OCI-LY1 (cell line): ENCODE measurements around the gene BRIP1.

ENCODE experiments used
- H2AFZ ChIP-seq: fragments of 200-600 bp; sonication (generic), shearing (Covaris generic); 2 replicates; pipeline ENCODE4 v1.6.0; 2014; ENCODE audit warnings: antibody characterized with exemption, mild to moderate bottlenecking, low read length
- H3F3A ChIP-seq: fragments of 200-600 bp; sonication (generic), shearing (Covaris generic); 2 replicates; pipeline ENCODE4 v1.6.0; 2014; ENCODE audit warnings: mild to moderate bottlenecking, antibody characterized with exemption, low read length, moderate library complexity; ENCODE audit not compliant: insufficient read depth
- H3K27ac ChIP-seq: fragments of 200-600 bp; sonication (generic); 2 replicates; pipeline ENCODE4 v1.5.1; 2014; ENCODE audit warnings: low read length, mixed run types, mild to moderate bottlenecking, low read depth; ENCODE audit not compliant: poor library complexity, severe bottlenecking
- H3K27me3 ChIP-seq: fragments of 200-600 bp; sonication (generic); 2 replicates; pipeline ENCODE4 v1.6.0; 2014; ENCODE audit warnings: antibody characterized with exemption, mild to moderate bottlenecking, low read length, moderate library complexity; ENCODE audit not compliant: insufficient read depth
- H3K36me3 ChIP-seq: fragments of 200-600 bp; sonication (generic); 2 replicates; pipeline ENCODE4 v1.6.1; 2014; ENCODE audit warnings: mild to moderate bottlenecking, antibody characterized with exemption, low read length, moderate library complexity, mixed read lengths; ENCODE audit not compliant: insufficient read depth
- H3K4me1 ChIP-seq: fragments of 200-600 bp; sonication (generic); 2 replicates; pipeline ENCODE4 v1.5.1; 2014; ENCODE audit warnings: mild to moderate bottlenecking, low read length, moderate library complexity; ENCODE audit not compliant: insufficient read depth, severe bottlenecking
- H3K4me2 ChIP-seq: fragments of 200-600 bp; sonication (generic), shearing (Covaris generic); 2 replicates; pipeline ENCODE4 v1.6.1; 2014; ENCODE audit warnings: low read length
- H3K4me3 ChIP-seq: fragments of 200-600 bp; sonication (generic); 2 replicates; pipeline ENCODE4 v1.5.1; 2014; ENCODE audit warnings: low read length, low read depth, mild to moderate bottlenecking, mixed read lengths; ENCODE audit not compliant: poor library complexity, severe bottlenecking
- H3K79me2 ChIP-seq: fragments of 200-600 bp; shearing (Covaris generic); 2 replicates; pipeline ENCODE4 v1.6.1; 2016; ENCODE audit warnings: mixed run types, low read length, mixed read lengths; ENCODE audit not compliant: insufficient read depth
- H3K9ac ChIP-seq: fragments of 200-600 bp; sonication (generic), shearing (Covaris generic); 2 replicates; pipeline ENCODE4 v1.6.1; 2014; ENCODE audit warnings: mild to moderate bottlenecking, low read length, mixed read lengths
- H3K9me2 ChIP-seq: fragments of 200-600 bp; sonication (generic), shearing (Covaris generic); 2 replicates; pipeline ENCODE4 v1.6.1; 2014; ENCODE audit warnings: low read depth, mild to moderate bottlenecking, low read length, mixed read lengths
- H3K9me3 ChIP-seq: fragments of 200-600 bp; shearing (Covaris generic); 2 replicates; pipeline ENCODE4 v1.6.1; 2014; ENCODE audit warnings: low read length, mixed read lengths
- H4K20me1 ChIP-seq: fragments of 200-600 bp; sonication (generic), shearing (Covaris generic); 2 replicates; pipeline ENCODE4 v1.6.0; 2016; ENCODE audit warnings: mild to moderate bottlenecking, low read length; ENCODE audit not compliant: insufficient read depth
- EZH2 ChIP-seq: fragments of 200-600 bp; sonication (generic), shearing (Covaris generic); IDR thresholded peaks from 2 replicates; pipeline ENCODE4 v1.8.0; 2017; ENCODE audit warnings: borderline replicate concordance, mixed run types, mild to moderate bottlenecking, antibody characterized with exemption, low read length, moderate library complexity, mixed read lengths
- TF ChIP-seq, protein P1 (sequence below): fragments of 200-600 bp; sonication (generic), shearing (Covaris generic); IDR thresholded peaks from 2 replicates; pipeline ENCODE4 v1.5.1; 2017; ENCODE audit warnings: mild to moderate bottlenecking, antibody characterized with exemption, low read length, moderate library complexity, mixed read lengths

Gene BRIP1

DNA sequence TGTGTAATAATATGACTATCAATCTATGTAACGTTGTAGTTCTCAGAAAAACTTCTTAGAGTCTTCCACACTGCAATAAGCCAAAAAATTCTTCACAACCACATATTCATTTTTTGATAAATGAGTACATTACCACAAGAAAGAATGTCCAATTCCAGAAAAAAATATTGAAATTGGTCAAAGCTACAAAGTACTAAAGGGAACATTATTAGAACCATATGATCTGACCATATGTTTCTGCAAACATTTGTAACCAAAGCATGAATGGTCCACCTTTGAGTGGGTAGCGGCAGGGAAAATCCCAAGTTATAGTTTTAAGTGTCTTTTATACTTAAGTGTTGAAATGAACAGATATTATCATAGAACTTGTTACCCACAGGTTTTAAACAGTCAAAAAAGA is 200.6 kb downstream of the BRIP1 start:
- TF ChIP-seq, protein P1, sequence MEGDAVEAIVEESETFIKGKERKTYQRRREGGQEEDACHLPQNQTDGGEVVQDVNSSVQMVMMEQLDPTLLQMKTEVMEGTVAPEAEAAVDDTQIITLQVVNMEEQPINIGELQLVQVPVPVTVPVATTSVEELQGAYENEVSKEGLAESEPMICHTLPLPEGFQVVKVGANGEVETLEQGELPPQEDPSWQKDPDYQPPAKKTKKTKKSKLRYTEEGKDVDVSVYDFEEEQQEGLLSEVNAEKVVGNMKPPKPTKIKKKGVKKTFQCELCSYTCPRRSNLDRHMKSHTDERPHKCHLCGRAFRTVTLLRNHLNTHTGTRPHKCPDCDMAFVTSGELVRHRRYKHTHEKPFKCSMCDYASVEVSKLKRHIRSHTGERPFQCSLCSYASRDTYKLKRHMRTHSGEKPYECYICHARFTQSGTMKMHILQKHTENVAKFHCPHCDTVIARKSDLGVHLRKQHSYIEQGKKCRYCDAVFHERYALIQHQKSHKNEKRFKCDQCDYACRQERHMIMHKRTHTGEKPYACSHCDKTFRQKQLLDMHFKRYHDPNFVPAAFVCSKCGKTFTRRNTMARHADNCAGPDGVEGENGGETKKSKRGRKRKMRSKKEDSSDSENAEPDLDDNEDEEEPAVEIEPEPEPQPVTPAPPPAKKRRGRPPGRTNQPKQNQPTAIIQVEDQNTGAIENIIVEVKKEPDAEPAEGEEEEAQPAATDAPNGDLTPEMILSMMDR, result no peak
- TF ChIP-seq EZH2, result no peak
- no peak overlapping the region for H2AFZ ChIP-seq
- H3K9me2 ChIP-seq, result no peaks in the 10 kb centered on the region
- no peak overlapping the region for H3K4me2 ChIP-seq
- no peaks in the 10 kb centered on the region for H3K27me3 ChIP-seq
- no peak overlapping the region for H3K27ac ChIP-seq
- H3K4me3 ChIP-seq, result no peak overlapping the region
- H3K79me2 ChIP-seq, result no peaks in the 10 kb centered on the region
- no peaks in the 10 kb centered on the region for H3F3A ChIP-seq
- H3K36me3 ChIP-seq, result no peaks in the 10 kb centered on the region
- H3K4me1 ChIP-seq, result no peaks in the 10 kb centered on the region
- no peaks in the 10 kb centered on the region for H4K20me1 ChIP-seq
- H3K9me3 ChIP-seq, result no peaks in the 10 kb centered on the region
- no peak overlapping the region for H3K9ac ChIP-seq

DNA sequence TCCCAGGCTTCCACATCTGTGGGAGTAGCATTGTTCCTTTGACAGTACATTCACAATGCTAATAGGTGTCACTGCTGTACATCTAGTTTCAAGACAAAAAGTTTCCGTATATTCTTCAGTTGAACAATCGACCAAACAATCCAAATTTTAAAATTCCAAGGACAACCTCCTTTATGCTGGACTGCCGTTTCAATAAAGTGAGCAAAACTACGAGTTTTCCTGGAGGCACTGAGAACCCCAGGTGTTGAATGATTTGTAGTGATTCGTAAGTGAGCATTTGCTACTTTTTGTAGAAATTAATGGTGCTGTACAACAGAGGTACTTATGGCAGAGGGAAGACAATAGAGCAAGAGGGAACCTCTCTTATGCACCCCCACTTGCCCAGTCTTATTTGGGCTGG is 201.1 kb downstream of the BRIP1 start:
- Histone ChIP-seq H3K4me1 (no peaks in the 10 kb centered on the region), H3K9me2 (no peaks in the 10 kb centered on the region), H3K27me3 (no peaks in the 10 kb centered on the region), H3K4me3 (no peak overlapping the region), H2AFZ (no peak overlapping the region), H4K20me1 (no peaks in the 10 kb centered on the region), H3K27ac (no peak overlapping the region), H3K9ac (no peak overlapping the region), H3K79me2 (no peaks in the 10 kb centered on the region), H3K4me2 (no peak overlapping the region), H3K36me3 (no peaks in the 10 kb centered on the region), H3K9me3 (no peaks in the 10 kb centered on the region), H3F3A (no peaks in the 10 kb centered on the region)
- TF ChIP-seq, protein P1, result no peak
- no peak for TF ChIP-seq EZH2

DNA sequence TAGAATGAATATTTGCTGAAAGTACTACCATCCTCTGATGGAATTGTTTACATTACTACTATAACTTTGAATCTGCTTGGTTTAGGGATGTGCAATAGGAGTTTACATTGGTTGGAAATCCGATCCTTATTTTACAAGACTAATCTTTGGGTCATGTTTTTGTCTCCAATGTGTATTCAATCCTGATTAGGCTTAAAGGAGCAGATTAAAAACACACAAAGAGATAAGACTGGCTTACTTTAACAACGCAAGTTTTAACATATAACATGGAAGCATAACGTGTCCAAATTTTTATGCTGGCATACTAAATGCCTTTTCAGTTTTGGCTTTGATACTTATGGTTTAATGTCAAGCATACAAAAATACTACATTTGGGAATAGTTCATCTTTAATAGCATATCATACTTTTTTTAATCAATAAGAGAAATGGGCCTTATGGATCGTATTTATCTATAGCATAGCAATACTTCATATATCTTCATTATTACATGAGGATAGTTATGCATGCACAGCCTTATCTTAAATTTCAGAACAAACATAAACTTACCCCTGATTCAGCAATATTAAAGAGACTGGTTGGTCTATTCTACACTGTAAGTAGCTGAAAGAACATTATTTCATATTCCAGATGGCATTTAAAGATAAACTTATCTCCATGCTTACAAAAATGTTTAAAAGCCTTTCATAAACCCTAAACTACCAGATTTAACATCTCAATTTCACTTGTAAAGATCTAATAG is 202.4 kb downstream of the BRIP1 start:
- no peak overlapping the region for H3K4me3 ChIP-seq
- no peak for TF ChIP-seq EZH2
- TF ChIP-seq, protein P1, result no peak
- H4K20me1 ChIP-seq, result no peaks in the 10 kb centered on the region
- H3K9me2 ChIP-seq, result no peaks in the 10 kb centered on the region
- H3K36me3 ChIP-seq, result no peaks in the 10 kb centered on the region
- H3K9me3 ChIP-seq, result no peaks in the 10 kb centered on the region
- H3K27ac ChIP-seq, result no peak overlapping the region
- H3F3A ChIP-seq, result no peaks in the 10 kb centered on the region
- H3K4me1 ChIP-seq, result no peaks in the 10 kb centered on the region
- H2AFZ ChIP-seq, result no peak overlapping the region
- no peak overlapping the region for H3K9ac ChIP-seq
- no peaks in the 10 kb centered on the region for H3K27me3 ChIP-seq
- H3K79me2 ChIP-seq, result no peaks in the 10 kb centered on the region
- H3K4me2 ChIP-seq, result no peak overlapping the region
